HEK293 (cell line): ENCODE measurements around the gene NFE2L2.
A peak's percentile ranks its signal among the peaks of the same experiment; 100 is the strongest.

Experiments
- AEBP2 ChIP-seq: fragments of 450-650 bp; formaldehyde crosslinking; IDR thresholded peaks from 2 replicates; pipeline ENCODE4 v1.5.1; 2016; ENCODE audit warnings: missing biosample characterization, missing genetic modification characterization, borderline replicate concordance
- ELK4 ChIP-seq: IDR thresholded peaks from 2 replicates; pipeline ENCODE4 v1.6.1; 2011; ENCODE audit warnings: mild to moderate bottlenecking, low read depth, low read length, borderline replicate concordance
- GLI4 ChIP-seq: fragments of 450-650 bp; formaldehyde crosslinking; IDR thresholded peaks from 2 replicates; pipeline ENCODE4 v1.5.1; 2016; ENCODE audit warnings: missing biosample characterization, missing genetic modification characterization
- MZF1 ChIP-seq: fragments of 450-650 bp; formaldehyde crosslinking; IDR thresholded peaks from 2 replicates; pipeline ENCODE4 v1.5.1; 2017; ENCODE audit warnings: missing biosample characterization, missing genetic modification characterization, borderline replicate concordance
- PRDM2 ChIP-seq: fragments of 450-650 bp; formaldehyde crosslinking; IDR thresholded peaks from 2 replicates; pipeline ENCODE4 v1.5.1; 2016; ENCODE audit warnings: missing biosample characterization, missing genetic modification characterization, borderline replicate concordance
- ZBTB21 ChIP-seq: fragments of 450-650 bp; formaldehyde crosslinking; IDR thresholded peaks from 2 replicates; pipeline ENCODE4 v1.5.1; 2017; ENCODE audit warnings: missing biosample characterization, missing genetic modification characterization
- ZNF138 ChIP-seq: fragments of 450-650 bp; formaldehyde crosslinking; IDR thresholded peaks from 2 replicates; pipeline ENCODE4 v1.5.1; 2016; ENCODE audit warnings: missing biosample characterization, missing genetic modification characterization, borderline replicate concordance
- ZNF146 ChIP-seq: fragments of 450-650 bp; formaldehyde crosslinking; IDR thresholded peaks from 2 replicates; pipeline ENCODE4 v1.5.1; 2016; ENCODE audit warnings: missing biosample characterization, missing genetic modification characterization
- ZNF175 ChIP-seq: fragments of 450-650 bp; formaldehyde crosslinking; IDR thresholded peaks from 2 replicates; pipeline ENCODE4 v1.5.1; 2016; ENCODE audit warnings: missing biosample characterization, missing genetic modification characterization
- ZNF23 ChIP-seq: fragments of 450-650 bp; formaldehyde crosslinking; IDR thresholded peaks from 2 replicates; pipeline ENCODE4 v1.5.1; 2016; ENCODE audit warnings: missing biosample characterization, missing genetic modification characterization, borderline replicate concordance
- ZNF341 ChIP-seq: fragments of 450-650 bp; formaldehyde crosslinking; IDR thresholded peaks from 2 replicates; pipeline ENCODE4; 2016; ENCODE audit warnings: low read depth, missing biosample characterization, missing genetic modification characterization
- ZNF426 ChIP-seq: fragments of 450-650 bp; formaldehyde crosslinking; IDR thresholded peaks from 2 replicates; pipeline ENCODE4 v1.5.1; 2017; ENCODE audit warnings: missing biosample characterization, missing genetic modification characterization, mild to moderate bottlenecking, inconsistent platforms, moderate library complexity
- ZNF513 ChIP-seq: fragments of 450-650 bp; IDR thresholded peaks from 2 replicates; pipeline ENCODE4 v1.5.1; 2018; ENCODE audit warnings: missing biosample characterization, missing genetic modification characterization
- ZNF518A ChIP-seq: fragments of 450-650 bp; formaldehyde crosslinking; conservative IDR thresholded peaks from 2 replicates; pipeline ENCODE4 v1.5.1; 2016; ENCODE audit warnings: low read depth, missing biosample characterization, missing genetic modification characterization
- ZNF529 ChIP-seq: fragments of 450-650 bp; formaldehyde crosslinking; IDR thresholded peaks from 2 replicates; pipeline ENCODE4 v1.5.1; 2017; ENCODE audit warnings: missing genetic modification characterization, missing biosample characterization; ENCODE audit not compliant: insufficient replicate concordance
- ZNF580 ChIP-seq: fragments of 450-650 bp; formaldehyde crosslinking; IDR thresholded peaks from 2 replicates; pipeline ENCODE4 v1.5.1; 2016; ENCODE audit warnings: missing biosample characterization, missing genetic modification characterization
- ZNF639 ChIP-seq: fragments of 450-650 bp; formaldehyde crosslinking; IDR thresholded peaks from 2 replicates; pipeline ENCODE4 v1.5.1; 2016; ENCODE audit warnings: missing biosample characterization, missing genetic modification characterization
- ZNF660 ChIP-seq: fragments of 450-650 bp; IDR thresholded peaks from 2 replicates; pipeline ENCODE4 v1.5.1; 2018; ENCODE audit warnings: missing biosample characterization, mild to moderate bottlenecking, missing genetic modification characterization
- ZSCAN30 ChIP-seq: fragments of 450-650 bp; IDR thresholded peaks from 2 replicates; pipeline ENCODE4 v1.5.1; 2018; ENCODE audit warnings: missing biosample characterization, mild to moderate bottlenecking, missing genetic modification characterization, moderate library complexity

The NFE2L2 gene

GRCh38 chr2:177264693-177265587, at the start of gene NFE2L2 (continued):
- no peak for TF ChIP-seq ZNF513
- 0 out of 2 replicates have a peak, but pooled peaks have one; percentile 23 for TF ChIP-seq ZNF639
- TF ChIP-seq ZNF146 (tag by site-specific recombination): no peak
- peak; percentile 73; the same call in 1 of the 2 replicates for TF ChIP-seq ZSCAN30 (tag by site-specific recombination)
- TF ChIP-seq ZNF426 (tag by site-specific recombination): no peak
- 0 out of 2 replicates have a peak, but pooled peaks have one; percentile 14 for TF ChIP-seq ZNF518A (tag by site-specific recombination)
- no peak for TF ChIP-seq ZNF580 (tag by site-specific recombination)
- TF ChIP-seq ZNF341: peak; percentile 87
- TF ChIP-seq ZNF138 (tag by site-specific recombination): no peak
- TF ChIP-seq GLI4: no peak
- TF ChIP-seq AEBP2: no peak
- no peak for TF ChIP-seq ELK4
- TF ChIP-seq ZNF23 (tag by site-specific recombination): no peak
- peak; percentile 51; the same call in 1 of the 2 replicates for TF ChIP-seq MZF1 (tag by site-specific recombination)
- no peak for TF ChIP-seq PRDM2
- TF ChIP-seq ZNF175: no peak
- 0 out of 2 replicates have a peak, but pooled peaks have one; percentile 43 for TF ChIP-seq ZBTB21 (tag by site-specific recombination)
- no peak for TF ChIP-seq ZNF529 (tag by site-specific recombination)
- peak; percentile 55; the same call in 1 of the 2 replicates for TF ChIP-seq ZNF660 (tag by site-specific recombination)
